NCI-H526 (cell line): ENCODE results near the gene PASK.

Experiments used
- DNase-seq, 2 experiments: peaks; one replicate each; lab custom pipeline; 2025; lab: John Stamatoyannopoulos, UW

PASK gene

GRCh38 chr2:241147336-241147735 lies 1.9 kb downstream of the PASK start:
- no peak for DNase-seq

GRCh38 chr2:241146286-241146685 lies 3.0 kb downstream of the PASK start:
- DNase-seq, result no peak

- DNase-seq, result no peak
These were observed 6.7 kb downstream of the PASK start for GRCh38 chr2:241142593-241142992.

- no peak for DNase-seq
These were observed 7.2 kb downstream of the PASK start for GRCh38 chr2:241142063-241142462.

- DNase-seq, result no peak
These were observed 8.0 kb downstream of the PASK start for GRCh38 chr2:241141214-241141770.

- no peak for DNase-seq
These were observed 8.8 kb downstream of the PASK start for GRCh38 chr2:241140445-241140840.

GRCh38 chr2:241139531-241140444 lies 9.5 kb downstream of the PASK start:
- no peak for DNase-seq

GRCh38 chr2:241138471-241138870 lies 10.8 kb downstream of the PASK start:
- DNase-seq, result no peak

- DNase-seq, result no peak
These were observed 11.7 kb downstream of the PASK start for GRCh38 chr2:241137276-241138190.

- DNase-seq, result no peak
These were observed 12.5 kb downstream of the PASK start for GRCh38 chr2:241136661-241137260.

GRCh38 chr2:241136191-241136590 lies 13.1 kb downstream of the PASK start:
- DNase-seq, result no peak

GRCh38 chr2:241135737-241136136 lies 13.5 kb downstream of the PASK start:
- DNase-seq, result no peak

GRCh38 chr2:241134711-241135110 lies 14.6 kb downstream of the PASK start:
- DNase-seq, result no peak

GRCh38 chr2:241133436-241133820 lies 15.8 kb downstream of the PASK start:
- no peak for DNase-seq

- no peak for DNase-seq
These were observed 16.5 kb downstream of the PASK start for GRCh38 chr2:241132538-241133435.

- DNase-seq, result no peak
These were observed 17.7 kb downstream of the PASK start for GRCh38 chr2:241131531-241131930.

GRCh38 chr2:241130316-241130715 lies 19.0 kb downstream of the PASK start:
- DNase-seq, result no peak

GRCh38 chr2:241129086-241129871 lies 20.0 kb downstream of the PASK start:
- DNase-seq, result no peak

GRCh38 chr2:241128266-241128665 lies 21.0 kb downstream of the PASK start:
- no peak for DNase-seq

GRCh38 chr2:241126771-241127202 lies 22.5 kb downstream of the PASK start:
- no peak for DNase-seq
